HG03103 (cell line): ENCODE data around the gene ZNF236.

Experiments
- ATAC-seq: cut with Tn5 transposase; IDR thresholded peaks from one replicate; pipeline ENCODE4 v1.9.1; 2021; ENCODE audit warnings: low read depth; ENCODE audit not compliant: unreplicated experiment

ZNF236 gene

GRCh38 chr18:76897257-76897656 lies 74.9 kb downstream of the ZNF236 start:
- ATAC-seq, result no peak

DNA sequence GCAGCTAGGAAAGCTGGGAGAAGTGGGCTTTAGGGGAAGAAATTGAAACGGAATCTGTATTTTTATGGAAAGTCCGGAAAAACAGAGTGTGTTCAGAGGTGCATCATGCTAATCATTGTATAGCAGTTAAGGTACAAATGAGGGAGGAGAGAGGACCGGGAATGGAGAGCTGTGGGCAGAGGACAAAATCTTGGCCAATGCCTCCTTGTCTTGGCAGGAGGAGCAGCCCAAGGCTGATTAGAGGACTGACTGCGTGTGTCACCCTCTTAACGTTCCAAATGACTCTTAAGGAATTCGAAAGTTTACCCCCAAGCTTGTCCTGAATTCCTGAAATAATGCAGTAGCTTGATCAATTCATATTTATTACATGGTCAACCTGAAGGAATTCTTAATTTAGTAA lies 81.0 kb downstream of the ZNF236 start:
- no peak for ATAC-seq

DNA sequence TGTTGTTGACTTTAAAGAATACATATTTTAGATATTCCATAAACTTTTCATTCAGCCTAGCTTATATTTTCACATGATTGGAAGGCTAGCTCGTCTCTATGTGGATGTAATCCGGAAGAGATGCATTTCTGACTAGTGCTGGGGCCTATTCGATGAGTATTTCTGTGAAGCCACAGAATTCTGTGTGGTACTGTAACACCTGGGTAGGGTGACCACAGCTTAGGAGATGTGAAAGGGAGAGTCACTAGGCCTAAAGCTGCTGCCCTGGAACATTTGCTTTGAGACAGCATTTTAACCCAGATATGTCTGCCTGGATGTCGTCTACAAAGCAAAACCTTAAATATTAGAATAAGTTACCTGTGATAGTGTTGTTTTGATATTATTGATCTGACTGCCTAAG lies 83.5 kb downstream of the ZNF236 start:
- no peak for ATAC-seq

DNA sequence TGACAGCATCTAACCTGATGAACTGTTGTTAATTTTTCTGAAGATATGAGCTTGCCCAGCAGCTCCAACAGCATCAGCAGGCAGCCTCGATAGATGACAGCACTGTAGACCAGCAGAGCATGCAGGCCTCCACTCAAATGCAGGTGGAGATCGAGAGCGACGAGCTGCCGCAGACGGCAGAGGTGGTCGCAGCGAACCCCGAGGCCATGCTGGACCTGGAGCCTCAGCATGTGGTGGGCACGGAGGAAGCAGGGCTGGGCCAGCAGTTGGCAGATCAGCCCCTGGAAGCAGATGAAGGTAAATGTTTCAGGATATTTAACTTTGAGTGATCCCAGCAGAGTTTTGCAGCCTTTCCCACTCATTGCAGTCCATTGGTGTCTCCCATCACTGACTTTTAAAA lies 85.9 kb downstream of the ZNF236 start:
- ATAC-seq, result no peak

DNA sequence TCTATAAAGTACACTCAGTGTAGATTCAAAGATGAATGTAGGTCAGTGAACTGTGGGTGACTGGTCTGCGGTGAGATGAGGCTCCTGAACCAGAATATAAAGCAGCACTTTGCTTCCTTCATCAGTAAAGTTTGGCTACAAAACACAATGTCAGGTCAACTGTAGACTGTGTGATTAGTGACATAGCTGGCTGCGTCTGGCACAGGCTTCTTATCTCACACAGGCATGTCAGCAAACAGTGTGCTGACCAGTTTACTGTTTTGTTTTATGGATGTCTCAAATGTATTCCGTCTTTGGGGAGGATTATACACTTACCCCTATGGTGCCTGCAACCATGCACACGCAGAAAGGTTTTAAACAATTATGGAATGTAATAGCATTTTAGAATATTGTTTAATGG lies 87.1 kb downstream of the ZNF236 start:
- no peak for ATAC-seq

- no peak for ATAC-seq
These were observed 89.1 kb downstream of the ZNF236 start for GRCh38 chr18:76911440-76911839.

DNA sequence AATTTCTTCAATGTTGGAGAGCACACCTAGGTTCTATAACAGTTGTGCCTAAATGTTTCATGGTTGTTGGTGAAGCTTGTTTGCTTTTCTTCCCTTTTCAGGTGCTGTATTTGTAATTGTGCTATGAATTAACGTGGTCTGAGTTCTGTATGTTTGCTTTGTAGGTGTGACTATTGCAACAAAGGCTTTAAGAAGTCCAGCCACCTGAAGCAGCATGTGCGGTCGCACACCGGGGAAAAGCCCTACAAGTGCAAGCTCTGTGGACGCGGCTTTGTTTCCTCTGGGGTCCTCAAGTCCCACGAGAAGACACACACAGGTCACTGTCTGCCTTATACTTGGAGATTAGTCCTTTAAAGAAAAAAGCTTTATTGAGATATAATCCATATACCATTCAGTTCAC lies 91.2 kb downstream of the ZNF236 start:
- no peak for ATAC-seq

DNA sequence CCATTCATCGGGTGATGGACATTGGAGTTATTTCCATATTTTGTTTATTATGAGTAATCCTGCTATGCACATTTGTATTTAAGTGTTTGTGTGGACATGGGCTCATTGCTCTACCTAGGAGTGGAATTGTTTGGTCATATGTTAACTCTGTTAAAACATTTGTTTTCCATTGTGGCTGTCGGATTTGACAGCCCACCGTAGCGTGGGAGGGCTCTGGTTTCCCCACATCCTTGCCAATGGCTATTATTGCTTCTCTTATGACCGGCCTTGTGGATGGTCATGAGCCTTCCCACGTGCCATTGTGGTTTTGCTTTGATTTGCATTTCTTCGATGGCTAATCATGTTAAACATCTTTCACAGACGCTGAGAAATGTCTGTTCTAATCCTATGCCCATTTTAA lies 92.0 kb downstream of the ZNF236 start:
- no peak for ATAC-seq

GRCh38 chr18:76914796-76915195 lies 92.4 kb downstream of the ZNF236 start:
- ATAC-seq, result no peak

DNA sequence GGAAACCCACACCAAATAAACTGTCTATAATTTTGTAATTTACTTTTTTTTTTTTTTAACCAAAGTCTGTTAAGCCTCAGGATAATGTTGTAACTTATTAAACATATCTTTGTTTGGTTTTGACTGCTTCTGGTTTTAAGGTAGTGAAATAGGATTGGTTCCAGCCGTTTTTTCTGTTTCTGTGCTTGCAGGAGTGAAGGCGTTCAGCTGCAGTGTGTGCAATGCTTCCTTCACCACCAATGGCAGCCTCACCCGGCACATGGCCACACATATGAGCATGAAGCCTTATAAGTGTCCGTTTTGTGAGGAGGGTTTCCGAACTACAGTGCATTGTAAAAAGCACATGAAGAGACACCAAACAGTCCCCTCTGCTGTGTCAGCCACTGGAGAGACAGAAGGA lies 93.1 kb downstream of the ZNF236 start:
- no peak for ATAC-seq

- no peak for ATAC-seq
These were observed 98.6 kb downstream of the ZNF236 start for GRCh38 chr18:76920974-76921373.

DNA sequence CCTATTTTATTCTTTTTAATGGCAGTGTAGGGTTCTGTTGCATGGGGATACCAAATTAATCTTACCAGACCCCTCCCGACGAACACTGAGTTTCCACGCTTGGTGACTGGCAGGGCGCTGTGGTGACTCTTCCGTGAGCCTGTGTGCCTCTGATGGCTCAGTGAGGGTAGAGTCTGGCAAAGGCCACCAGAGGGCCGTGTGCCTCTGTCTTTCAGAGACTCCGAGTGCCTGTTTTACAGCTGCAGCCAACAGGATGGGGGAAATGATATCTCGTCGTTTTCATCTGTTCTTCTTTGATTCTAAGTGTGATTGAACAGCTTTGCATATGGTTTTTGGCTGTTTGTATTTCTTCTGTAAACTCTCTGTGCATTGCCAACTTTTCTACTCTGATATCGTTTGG lies 99.8 kb downstream of the ZNF236 start:
- peak; percentile 98 for ATAC-seq

DNA sequence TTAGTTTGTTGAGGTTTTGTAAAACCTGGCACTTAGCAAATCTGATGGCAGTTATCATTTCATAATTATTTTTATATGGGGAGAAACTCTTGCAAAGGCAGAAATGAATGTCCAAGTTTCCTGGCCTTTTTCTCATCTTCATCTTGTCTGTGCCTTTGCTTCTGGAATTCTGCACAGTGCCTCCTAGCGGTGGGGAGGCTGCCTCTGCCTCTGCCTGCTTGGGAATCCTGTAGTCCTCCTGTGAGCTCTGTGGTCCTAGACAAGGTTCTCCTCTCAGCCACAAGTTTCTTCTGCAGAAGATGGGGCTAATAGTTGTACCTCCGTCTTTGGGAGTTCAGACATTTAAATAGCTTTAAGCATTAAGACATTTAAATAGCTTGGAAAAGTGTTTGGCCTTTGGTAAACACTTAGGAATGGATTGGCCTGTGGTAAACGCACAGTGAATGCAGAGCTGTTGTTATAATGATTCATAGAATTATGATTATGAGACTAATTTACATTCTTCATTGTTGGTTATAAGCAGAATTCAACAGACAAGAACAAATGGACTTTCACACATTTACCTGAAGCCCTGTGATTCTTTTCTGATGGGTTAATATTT lies 101.2 kb downstream of the ZNF236 start:
- no peak for ATAC-seq

- no peak for ATAC-seq
These were observed 103.1 kb downstream of the ZNF236 start for GRCh38 chr18:76925501-76925900.

DNA sequence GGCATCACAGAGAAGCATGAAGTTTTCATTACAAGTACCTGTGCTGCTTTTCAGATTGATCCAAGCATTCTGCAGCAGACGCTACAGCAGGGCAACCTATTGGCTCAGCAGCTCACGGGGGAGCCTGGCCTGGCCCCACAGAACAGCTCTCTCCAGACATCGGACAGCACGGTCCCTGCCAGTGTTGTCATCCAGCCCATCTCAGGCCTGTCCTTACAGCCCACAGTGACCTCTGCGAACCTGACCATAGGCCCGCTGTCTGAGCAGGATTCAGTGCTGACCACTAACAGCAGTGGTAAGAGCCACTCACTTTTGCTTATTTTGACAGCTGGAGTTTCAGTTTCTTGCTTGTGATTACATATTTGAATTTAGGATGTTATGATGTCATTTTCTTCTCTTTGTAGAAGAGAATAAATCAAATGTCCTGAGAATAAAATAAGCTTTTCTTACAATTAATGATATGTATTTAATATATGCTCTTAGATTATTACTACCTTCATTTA lies 104.9 kb downstream of the ZNF236 start:
- no peak for ATAC-seq

DNA sequence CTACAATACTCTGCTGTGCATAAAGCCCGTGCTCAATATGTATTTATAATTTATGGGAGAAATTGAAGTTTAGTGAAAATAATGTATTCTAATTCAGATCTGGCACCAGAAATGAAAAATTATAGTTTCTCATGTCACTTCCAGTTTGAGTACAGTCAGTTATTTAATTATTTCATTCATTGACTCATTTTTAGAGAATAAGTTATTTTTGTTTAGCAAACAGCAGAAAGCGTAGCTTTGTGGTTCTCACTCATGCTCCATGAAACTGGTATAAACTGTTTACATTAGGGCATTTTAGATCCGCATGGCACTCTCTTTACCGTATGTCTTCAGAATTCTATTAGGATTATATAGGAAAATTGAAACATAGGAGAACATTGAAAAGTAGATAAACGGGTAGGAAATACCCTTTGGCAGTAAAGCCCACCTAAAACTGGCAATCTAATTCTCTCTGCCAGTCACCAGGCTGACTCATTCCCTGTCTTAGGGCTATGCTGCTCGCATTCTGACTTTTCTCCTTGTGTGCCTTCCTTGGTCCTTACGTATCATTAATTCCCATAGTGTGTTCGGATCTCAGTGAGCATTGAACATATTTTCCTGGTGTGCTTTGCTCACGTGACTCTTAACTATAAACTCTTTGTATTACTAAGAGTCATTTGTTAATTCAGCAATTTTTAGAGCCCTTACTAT lies 106.0 kb downstream of the ZNF236 start:
- no peak for ATAC-seq

DNA sequence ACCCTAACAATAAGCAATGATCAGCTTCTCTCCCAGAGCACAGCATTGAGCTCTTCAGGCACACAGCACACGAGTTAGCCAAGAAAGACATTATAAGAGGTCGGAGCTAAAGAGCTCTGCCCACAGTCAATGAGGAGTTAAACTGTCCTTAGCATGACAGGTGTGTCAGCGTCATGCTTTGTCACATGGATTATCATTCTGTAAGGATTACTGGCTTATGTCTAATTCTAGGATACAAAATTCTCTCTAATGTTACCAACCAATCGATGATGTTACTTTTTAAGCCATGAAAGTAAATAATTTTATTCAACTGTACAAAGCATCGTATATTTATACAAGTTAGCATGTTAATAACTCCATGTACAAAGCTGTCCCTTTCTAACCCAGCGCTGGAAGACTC lies 108.8 kb downstream of the ZNF236 start:
- ATAC-seq, result no peak

- ATAC-seq, result no peak
These were observed 109.9 kb downstream of the ZNF236 start for GRCh38 chr18:76932026-76932819.

- no peak for ATAC-seq
These were observed 113.5 kb downstream of the ZNF236 start for GRCh38 chr18:76935722-76936337.

GRCh38 chr18:76936877-76937276 lies 114.5 kb downstream of the ZNF236 start:
- no peak for ATAC-seq

DNA sequence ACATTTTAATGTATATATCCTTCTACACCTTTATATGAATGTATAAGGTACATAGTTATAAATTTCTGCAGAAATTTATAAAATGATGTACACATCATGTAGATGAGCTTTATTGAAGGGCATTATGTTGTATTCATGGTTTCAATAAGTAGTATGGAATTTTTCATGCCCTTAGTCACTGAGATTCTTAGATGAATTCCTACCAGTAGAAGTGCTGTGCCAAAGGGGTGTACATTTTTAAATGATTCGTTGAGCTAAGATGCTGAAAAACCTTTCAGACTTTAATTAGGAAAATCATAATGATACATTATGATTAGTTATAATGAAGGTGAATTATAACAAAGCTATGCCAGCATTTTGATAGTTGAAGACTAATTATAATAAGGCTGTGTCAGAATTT lies 115.2 kb downstream of the ZNF236 start:
- no peak for ATAC-seq
